Uterus (tissue), 2 donors: ENCODE results near the gene ADK.

Source experiments
- POLR2A ChIP-seq, 2 donors: fragments of 450-650 bp; IDR thresholded peaks; one replicate each; pipeline ENCODE4 v1.6.1; 2016; ENCODE audit warnings: antibody characterized with exemption in 2 of 2, mild to moderate bottlenecking in 1 of 2, moderate library complexity in 1 of 2
- TF ChIP-seq, protein P1 (sequence below), 4 experiments: fragments of 200-600 bp in 2 of 4; fragments of 450-650 bp in 2 of 4; sonication (generic) in 2 of 4; IDR thresholded peaks; one replicate each; pipeline ENCODE4 v1.5.1; 2016 to 2019; ENCODE audit warnings: antibody characterized with exemption in 4 of 4, mild to moderate bottlenecking in 2 of 4, moderate library complexity in 1 of 4

GRCh38 chr10:74297389-74298080 lies 146.5 kb downstream of the ADK start:
- no peak for TF ChIP-seq POLR2A (IDR thresholded peaks at IDR 0.05)
- TF ChIP-seq, protein P1, sequence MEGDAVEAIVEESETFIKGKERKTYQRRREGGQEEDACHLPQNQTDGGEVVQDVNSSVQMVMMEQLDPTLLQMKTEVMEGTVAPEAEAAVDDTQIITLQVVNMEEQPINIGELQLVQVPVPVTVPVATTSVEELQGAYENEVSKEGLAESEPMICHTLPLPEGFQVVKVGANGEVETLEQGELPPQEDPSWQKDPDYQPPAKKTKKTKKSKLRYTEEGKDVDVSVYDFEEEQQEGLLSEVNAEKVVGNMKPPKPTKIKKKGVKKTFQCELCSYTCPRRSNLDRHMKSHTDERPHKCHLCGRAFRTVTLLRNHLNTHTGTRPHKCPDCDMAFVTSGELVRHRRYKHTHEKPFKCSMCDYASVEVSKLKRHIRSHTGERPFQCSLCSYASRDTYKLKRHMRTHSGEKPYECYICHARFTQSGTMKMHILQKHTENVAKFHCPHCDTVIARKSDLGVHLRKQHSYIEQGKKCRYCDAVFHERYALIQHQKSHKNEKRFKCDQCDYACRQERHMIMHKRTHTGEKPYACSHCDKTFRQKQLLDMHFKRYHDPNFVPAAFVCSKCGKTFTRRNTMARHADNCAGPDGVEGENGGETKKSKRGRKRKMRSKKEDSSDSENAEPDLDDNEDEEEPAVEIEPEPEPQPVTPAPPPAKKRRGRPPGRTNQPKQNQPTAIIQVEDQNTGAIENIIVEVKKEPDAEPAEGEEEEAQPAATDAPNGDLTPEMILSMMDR (IDR thresholded peaks at IDR 0.05): no peak
